22Rv1 (cell line): ENCODE data around the gene ELK3.

ENCODE experiments used
- H3K27ac ChIP-seq: fragments of 450-650 bp; 2 replicates; pipeline ENCODE4 v1.5.1; 2017
- CTCF ChIP-seq: fragments of 450-650 bp; IDR thresholded peaks from 2 replicates; pipeline ENCODE4 v1.5.1; 2017; ENCODE audit warnings: mild to moderate bottlenecking
- ZFX ChIP-seq: fragments of 450-650 bp; IDR thresholded peaks from 2 replicates; pipeline ENCODE4 v1.6.1; 2017; ENCODE audit warnings: antibody characterized with exemption, borderline replicate concordance

Gene ELK3

GRCh38 chr12:96294831-96295230 is 100.7 kb downstream of the ELK3 start:
- no peak overlapping the region for H3K27ac ChIP-seq
- no peak for TF ChIP-seq ZFX
- TF ChIP-seq CTCF: no peak

DNA sequence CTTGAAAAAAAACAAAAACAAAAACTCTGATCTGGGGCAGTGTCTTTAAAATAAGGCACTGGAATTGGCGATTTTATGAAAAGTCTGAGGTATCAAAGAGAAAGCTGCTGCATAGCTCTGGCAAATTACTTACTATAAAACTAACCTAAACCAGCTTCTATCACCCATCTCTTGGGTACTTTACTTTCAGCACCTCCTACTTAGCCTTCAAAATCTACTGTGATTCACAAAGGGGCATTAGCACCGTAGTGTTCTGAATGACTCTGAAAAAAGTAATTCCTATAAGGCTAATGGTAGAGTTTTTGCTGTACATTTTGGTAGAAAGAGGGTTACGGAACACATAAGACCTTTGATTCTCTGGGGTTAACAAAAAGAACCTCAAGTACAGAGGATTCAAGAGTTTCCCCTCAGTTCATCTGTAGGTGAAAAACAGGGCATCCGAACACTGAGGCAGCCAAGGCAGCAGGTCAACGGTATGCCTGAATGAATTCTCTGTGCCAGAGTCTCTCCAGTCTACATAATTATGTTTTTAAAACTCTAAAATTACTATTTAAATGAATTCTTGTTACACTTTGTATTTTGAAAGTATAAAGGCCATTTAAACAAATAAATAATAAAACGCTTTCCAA is 101.5 kb downstream of the ELK3 start:
- TF ChIP-seq CTCF (no peak), ZFX (no peak)
- no peak overlapping the region for H3K27ac ChIP-seq

DNA sequence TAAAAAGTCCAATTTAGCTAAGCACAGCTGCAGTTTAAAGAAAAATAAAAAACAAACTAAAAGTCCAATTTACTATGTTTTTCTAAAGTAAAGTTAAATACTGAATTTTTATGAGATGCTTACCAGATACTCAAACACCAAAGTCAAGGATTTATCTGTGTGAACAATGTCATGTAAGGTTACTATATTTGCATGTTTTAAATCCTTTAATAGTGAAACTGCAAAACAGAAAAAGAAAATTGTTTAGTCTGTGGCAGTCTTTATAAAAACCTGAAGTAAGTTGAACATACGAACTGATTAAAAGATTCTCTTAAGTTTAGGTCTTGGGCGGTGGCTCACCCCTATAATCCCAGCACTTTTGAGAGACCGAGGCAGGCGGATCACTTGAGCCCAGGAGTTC is 103.3 kb downstream of the ELK3 start:
- H3K27ac ChIP-seq: no peak overlapping the region

DNA sequence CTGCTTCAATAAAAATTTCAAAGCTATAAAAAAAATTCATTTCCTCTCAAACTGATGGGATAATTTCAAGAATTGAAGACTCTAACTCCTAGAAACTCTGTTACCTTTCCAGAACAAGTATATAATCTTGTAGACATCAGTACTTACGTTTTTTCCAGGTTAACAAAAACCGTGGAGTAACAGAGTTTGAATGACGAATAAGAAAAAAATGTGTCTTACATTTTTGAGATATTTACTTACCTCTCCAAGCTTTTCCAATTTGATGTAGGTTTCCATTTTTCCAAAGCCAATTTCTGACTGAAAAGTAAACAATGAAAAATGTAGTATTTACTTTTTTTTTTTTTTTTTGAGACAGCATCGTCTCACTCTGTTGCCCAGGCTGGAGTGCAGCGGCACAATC is 105.9 kb downstream of the ELK3 start:
- H3K27ac ChIP-seq: no peak overlapping the region
- TF ChIP-seq ZFX: no peak
- no peak for TF ChIP-seq CTCF

More for the DNA sequence above, 103.3 kb downstream of the ELK3 start:
- TF ChIP-seq CTCF (no peak), ZFX (no peak)

- TF ChIP-seq CTCF (no peak), ZFX (no peak)
- H3K27ac ChIP-seq: no peak overlapping the region
Observed at GRCh38 chr12:96301732-96302131, 107.6 kb downstream of the ELK3 start.

- TF ChIP-seq ZFX (no peak), CTCF (no peak)
- H3K27ac ChIP-seq: no peak overlapping the region
Observed at GRCh38 chr12:96302687-96303310, 108.6 kb downstream of the ELK3 start.

DNA sequence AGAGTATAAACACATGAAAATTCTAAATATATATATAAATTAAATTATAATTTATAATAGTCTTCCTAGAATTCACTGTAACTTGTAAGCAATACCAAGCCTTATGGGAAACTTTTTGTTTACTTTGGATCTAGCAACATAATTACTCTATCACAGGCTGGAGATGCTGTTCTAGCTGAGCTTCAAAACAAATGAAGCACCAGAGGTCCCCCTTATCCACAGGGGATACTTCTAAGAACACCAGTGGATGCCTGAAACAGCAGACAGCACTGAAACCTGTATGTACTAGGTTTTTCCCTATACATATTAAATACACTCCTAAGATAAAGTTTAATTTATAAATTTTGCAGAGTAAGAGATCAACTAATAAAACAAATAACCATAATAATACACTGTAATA is 109.5 kb downstream of the ELK3 start:
- H3K27ac ChIP-seq: no peak overlapping the region
- TF ChIP-seq CTCF: no peak
- no peak for TF ChIP-seq ZFX
